NCI-H2029 treated with DMSO at 0.1 percent for 48 hours (cell line): ENCODE data around the gene ZNF407.

ENCODE experiments used
- DNase-seq: peaks from one replicate; lab custom pipeline; 2025; lab: John Stamatoyannopoulos, UW

ZNF407 gene

GRCh38 chr18:75104483-75104882, 506.8 kb downstream of the ZNF407 start:
- DNase-seq = no peak

GRCh38 chr18:75105551-75106254, 508.0 kb downstream of the ZNF407 start:
- no peak for DNase-seq

DNA sequence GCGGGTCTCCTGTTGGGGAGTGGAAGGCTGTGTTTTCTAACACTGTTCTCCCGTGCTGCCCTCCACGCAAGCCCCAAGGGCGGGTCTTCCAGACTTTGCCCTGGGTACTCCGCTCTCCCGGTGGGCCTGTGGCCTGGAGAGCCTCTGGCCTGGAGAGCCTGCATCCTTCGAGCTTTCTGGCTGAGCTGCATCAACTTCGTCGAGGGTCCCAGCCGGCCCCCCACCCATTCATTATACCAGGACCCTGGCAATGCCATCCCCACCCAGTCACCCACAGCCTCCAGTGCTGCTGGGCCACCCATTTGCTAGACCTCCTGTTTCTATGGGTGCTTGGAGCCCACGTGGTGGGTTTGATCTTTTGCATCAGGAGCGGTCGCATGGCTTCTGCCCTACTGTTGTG, 509.1 kb downstream of the ZNF407 start:
- no peak for DNase-seq

DNA sequence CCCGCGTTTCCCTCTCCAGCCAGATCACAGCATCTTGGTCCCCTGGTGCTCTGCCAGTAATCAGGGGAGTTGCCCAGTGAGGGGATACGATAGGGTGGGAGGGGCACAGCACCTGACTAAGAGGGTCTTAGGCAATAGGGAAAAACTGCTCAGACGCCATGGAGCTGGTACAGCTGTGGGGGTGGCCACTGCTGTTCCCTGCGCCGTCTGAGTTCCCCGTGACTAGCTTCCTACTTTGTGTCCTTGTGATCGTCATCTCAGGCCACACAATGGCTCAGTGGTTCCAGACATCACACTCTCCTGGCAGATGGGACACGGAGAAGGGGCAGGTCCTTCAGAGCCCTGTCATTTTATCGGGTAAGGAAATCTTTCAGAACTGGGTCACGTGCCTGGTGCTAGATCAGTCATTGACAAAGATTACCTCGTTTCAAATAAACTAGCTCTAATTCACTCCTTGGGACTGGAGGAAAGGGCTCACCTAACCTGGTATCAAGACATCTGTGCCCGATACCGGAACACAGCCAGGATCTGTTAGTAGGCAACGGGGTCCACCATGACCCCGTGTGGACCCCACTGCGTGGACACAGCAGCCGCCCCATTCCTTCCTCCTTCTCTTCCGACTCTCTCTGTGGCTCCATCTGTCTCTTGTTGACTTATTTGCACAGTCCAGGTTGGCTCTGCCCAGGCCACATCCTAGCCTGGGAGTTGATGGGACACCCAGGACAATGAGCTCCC, 509.7 kb downstream of the ZNF407 start:
- no peak for DNase-seq

DNA sequence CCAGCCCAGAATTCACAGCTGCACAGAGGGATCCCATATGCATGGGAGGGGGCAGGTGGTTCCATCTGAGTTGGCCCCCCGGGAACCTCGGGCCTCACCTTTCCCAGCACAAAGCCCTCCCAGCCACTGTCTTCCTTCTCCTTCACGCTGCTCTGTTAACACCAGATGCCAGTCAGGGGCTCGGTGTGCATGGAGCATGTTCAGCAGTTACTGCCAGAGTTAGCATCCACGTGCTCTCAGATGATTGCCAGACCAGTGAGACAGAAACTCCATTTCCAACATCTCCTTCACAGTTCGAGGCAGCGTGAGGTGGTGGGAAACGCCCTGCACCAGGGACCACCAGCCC, 510.2 kb downstream of the ZNF407 start:
- DNase-seq = no peak

GRCh38 chr18:75108579-75109318, 511.1 kb downstream of the ZNF407 start:
- DNase-seq = no peak

GRCh38 chr18:75109319-75109691, 511.6 kb downstream of the ZNF407 start:
- DNase-seq = no peak

DNA sequence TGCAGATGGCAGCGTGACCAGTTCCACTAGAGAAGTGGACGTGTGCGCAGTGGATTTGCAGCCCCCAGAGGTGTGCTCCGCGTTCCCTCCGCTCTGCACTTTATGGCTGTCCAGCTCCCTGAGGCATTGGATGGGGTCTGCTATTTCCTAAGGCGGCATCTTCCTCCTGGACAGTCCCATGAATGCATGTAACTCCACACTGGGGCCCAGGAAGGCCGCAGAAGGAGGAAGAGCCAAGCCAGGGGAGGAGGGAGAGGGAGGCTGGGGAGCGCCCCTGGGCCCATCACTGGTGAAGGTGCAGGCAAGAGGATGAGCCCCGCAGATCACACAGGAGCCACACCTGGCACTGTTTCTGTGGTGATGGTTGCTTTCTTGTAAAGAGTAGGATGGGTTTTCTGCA, 512.1 kb downstream of the ZNF407 start:
- DNase-seq = no peak

DNA sequence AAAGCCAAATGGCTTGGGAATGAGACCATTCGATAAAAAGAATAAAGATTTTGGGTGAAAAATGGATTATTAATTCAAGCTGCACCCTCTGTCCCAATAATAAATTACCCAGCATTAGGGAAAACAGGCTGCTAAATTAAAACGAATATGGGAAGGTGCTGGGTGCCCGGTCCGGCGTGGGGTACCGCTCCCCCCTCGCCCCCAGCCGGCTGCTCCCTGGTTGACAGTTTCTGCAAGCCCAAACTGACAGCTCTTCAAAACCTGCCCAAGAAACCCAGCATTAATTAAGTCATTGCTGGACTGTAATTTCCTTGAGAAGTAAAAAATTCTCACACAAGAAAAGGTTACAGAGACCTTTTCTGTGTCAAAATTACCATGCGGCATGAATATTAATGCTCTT, 512.6 kb downstream of the ZNF407 start:
- no peak for DNase-seq

- no peak for DNase-seq
Observed at GRCh38 chr18:75110846-75111415, 513.3 kb downstream of the ZNF407 start.

GRCh38 chr18:75111760-75112159, 514.1 kb downstream of the ZNF407 start:
- no peak for DNase-seq

GRCh38 chr18:75112186-75113096, 514.8 kb downstream of the ZNF407 start:
- DNase-seq = no peak

- DNase-seq = no peak
Observed at GRCh38 chr18:75113455-75113854, 515.8 kb downstream of the ZNF407 start.

DNA sequence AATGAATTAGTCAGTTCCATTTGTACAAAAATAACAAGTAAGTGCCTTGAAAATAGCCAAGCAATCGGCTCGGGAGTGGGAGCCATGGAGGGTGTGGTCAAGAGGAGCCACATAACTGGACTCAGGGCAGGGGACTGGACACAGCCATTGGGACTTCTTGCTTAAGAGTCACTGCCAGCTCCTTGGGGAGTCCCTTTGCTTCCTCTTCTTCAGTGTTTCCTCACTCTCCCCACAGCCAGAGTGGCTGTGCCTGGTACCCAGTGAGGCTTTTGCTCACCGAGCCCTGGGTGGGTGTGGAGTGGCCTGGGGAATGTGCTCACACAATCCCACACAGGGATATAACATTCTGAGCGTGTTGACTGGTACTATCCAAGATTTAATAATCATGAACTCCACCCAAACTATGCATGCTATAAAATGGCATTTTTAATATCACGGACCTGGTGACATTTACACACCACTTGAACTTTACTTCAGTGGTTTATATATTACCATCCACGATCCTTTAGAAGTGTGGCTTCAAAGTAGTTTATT, 516.6 kb downstream of the ZNF407 start:
- DNase-seq = no peak
